ENCODE results near the gene CASKIN2.

CASKIN2 gene

DNA sequence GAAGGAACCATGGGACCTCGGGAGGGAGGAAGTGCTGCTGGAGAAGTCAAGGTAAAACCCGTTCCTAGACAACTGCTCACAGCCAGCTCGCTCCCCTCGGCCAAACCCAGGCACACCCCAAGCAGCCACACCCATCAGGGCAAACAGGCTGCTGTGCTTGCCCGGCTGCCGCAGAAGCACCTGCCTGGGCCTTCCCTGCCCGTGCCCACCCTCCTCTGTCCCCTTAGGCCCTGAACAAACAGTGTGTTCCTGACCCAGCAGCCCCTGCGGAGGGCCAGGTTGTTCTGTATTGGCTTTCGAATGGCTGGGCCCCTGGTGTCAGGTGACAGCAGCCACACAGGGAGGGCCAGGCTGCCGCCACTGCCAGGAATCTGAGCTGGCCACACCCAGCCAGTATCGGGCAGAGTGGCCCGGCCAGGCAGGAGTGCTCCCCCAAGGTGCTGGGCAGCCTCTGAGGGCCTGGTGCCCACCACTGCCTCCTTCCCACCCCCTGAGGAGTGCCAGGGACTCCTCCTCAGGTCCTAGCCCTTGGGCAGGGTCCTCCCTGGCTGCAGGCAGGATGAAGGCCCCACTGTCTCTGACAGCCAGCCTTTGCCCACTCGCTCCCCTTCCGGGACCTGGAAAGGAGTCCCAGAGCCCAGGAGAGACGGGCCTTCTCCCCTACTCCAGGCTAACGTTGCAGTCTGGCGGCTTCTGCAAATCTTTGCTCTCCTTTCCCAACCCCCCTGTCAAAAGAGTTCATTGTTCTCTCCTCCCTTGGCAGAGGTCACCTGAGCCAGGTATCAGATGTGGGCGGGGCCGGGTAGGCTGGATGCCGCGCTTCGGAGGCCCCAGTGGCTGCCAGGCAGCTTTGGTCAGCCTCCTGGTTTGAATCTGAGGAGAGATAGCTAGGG, 34.2 kb upstream of the CASKIN2 start:
- in situ Hi-C loops (cut with HindIII; ENCODE audit: low sequenced_read_pairs), result no loop called here

DNA sequence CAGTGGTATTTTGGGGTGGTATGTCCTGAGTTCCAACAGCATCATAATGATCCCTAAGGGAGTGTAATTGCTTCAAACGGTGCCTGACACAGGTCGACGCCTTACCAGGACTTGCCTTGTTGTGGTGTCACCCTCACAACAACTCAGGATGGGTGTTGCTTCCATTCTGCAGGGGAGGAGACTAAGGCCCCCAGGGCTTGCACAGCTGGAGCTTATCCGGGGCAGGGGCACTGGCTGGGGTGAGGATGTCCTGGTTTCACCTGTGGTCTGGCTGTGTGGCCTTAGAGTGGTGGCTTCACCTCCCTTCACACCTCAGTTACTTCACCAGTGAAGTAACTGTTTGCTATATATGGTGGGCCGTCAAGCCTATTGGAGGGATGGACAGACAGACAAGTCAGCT, 33.5 kb upstream of the CASKIN2 start:
- in situ Hi-C loops (cut with HindIII; ENCODE audit: low sequenced_read_pairs), result no loop called here

DNA sequence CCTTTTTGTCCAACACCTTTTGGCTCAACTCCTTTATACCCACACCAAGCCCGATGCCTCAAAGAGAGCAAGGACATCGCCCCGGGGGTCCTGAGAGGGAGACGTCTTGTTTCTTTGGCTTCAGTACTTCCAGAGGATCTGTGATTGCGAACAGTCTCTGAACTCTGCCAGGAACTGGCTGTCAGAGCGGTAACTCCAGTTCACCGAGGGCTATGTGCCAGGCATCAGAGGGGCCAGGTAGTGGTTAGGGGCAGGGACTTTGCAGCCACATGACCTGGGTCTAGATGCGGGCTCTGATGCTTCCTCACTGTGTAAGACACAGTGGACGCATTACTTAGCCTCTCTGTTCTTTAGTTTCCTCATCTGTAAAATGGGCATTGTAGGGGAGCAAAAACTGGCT, 31.8 kb upstream of the CASKIN2 start:
- in situ Hi-C loops (cut with HindIII; ENCODE audit: low sequenced_read_pairs), result no loop called here

DNA sequence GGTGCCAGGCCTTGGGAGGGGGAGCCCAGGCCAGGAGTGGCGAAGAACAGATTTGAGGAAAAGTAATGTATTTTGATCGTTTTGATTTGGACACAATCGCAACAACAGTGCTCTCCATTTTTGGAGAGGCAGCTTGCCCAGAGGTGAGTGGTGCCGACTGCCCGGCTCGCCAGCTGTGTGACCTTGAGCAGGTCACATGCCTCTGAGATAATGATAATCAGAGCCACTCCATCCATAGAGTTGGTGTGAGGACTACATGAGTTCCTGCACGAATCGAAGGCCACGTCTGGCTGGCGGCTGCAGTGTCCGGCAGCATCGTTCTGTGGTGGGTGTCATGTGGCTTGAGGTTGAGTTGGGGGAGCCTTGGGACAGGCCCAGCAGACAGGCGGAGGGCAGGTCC, 30.8 kb upstream of the CASKIN2 start:
- in situ Hi-C loops (cut with HindIII; ENCODE audit: low sequenced_read_pairs), result no loop called here

GRCh38 chr17:75544250-75544649, 28.9 kb upstream of the CASKIN2 start:
- in situ Hi-C loops (cut with HindIII; ENCODE audit: low sequenced_read_pairs), result no loop called here

GRCh38 chr17:75542728-75543336, 27.5 kb upstream of the CASKIN2 start:
- in situ Hi-C loops (cut with HindIII; ENCODE audit: low sequenced_read_pairs), result no loop called here

DNA sequence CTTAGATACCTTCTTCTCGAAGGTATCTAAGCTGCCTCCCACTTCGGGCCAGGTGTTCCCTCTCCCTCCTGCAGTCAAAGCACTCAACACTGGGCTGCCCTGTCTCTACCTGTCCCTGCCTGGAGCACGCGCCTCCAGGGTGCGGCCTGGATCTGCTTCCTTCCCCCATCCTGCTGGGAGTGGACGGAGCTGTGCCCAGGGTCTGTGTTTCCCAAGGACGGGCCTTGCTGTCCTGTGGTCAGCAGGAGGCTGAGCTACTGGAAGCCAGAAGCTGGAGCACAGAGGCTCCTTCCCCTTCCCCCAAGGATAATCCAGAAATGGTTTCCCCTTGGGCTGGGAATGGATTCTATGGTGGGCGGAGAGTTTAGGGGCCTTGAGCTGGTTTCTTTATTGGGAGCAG, 26.9 kb upstream of the CASKIN2 start:
- in situ Hi-C loops (cut with HindIII; ENCODE audit: low sequenced_read_pairs), result no loop called here

DNA sequence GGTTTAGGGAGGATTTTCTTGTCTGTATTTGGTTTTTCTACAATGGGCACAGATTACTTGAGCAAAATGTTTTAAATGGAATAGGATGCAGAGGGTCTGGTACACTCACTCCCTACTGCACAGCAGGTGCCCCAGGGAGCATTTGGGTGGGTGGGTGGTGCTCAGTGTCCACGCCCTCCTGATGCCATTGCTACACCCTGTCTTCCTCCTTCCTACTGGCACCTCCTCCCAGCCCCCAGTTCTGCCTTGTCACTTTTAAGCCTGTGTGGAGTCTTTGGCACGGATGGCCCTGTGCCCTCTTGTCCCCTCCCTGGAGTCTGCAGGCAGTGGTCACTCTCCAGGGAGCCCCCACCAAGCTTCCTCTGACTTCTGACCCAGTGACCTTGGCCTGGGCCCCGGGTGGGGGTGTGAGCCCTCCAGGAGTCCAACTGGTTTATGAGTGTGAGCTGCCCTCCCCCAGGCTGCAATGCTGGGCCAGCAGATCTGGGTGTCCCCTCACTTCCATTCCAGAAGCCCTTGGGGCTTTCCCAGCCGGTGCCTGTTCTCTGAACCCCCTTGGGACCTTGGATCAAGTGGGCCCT, 25.7 kb upstream of the CASKIN2 start:
- in situ Hi-C loops (cut with HindIII; ENCODE audit: low sequenced_read_pairs), result no loop called here

DNA sequence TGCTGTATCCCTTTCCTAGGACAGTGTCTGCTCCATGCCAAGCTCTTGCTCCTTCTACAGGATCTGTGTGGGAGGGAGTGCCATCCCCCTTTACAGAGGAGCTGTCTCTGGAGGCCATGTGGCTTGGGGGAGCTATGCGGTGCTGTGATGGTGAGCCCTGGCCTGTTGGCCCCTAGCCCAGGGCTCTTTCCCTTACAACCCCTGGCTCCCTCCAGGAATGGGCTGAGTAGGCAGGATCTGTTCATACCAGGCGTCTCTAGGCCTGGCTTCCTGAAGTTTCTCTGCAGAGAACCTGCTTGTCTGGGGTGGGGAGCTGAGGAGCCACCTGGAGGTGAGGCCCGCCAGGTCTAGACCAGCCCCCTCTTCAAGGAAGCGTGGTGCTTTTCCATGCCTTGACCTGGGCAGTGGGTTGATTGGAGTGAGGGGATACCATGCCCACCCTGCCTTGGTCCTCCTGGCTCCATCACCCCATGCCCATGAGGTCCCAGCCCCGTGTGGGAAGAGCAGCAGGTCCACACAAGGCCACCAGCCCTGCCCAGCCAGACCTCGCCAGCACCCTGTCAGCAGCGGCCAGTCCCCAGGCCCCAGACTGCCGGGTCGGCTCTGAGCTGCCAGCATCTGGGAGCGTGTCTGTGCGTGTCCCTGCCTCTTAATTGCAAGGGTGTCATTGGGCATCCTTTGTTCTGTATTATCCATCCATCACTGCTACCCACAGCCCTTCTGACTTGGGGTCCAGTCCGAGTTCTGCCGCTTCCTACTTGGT, 24.8 kb upstream of the CASKIN2 start:
- in situ Hi-C loops (cut with HindIII; ENCODE audit: low sequenced_read_pairs), result no loop called here

DNA sequence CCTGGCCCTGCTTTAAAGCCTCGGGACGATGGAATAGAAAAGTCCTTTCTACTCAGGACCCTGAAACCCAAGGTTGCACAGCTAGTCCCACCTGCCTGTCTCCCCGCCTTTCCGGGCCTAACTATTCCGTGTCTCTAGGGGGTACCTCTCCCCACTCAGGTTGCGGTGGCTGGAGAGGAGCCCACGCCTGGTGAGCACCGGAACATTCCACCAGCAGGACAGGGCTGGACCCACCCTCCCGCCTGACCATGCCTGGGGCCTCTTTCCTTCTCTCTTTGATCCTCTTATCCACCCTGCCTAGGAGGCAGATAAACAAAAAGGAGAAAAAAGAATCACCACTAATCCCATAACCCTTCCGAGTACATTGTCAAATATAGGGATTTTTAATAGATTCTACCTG, 21.0 kb upstream of the CASKIN2 start:
- in situ Hi-C loops (cut with HindIII; ENCODE audit: low sequenced_read_pairs), result no loop called here

DNA sequence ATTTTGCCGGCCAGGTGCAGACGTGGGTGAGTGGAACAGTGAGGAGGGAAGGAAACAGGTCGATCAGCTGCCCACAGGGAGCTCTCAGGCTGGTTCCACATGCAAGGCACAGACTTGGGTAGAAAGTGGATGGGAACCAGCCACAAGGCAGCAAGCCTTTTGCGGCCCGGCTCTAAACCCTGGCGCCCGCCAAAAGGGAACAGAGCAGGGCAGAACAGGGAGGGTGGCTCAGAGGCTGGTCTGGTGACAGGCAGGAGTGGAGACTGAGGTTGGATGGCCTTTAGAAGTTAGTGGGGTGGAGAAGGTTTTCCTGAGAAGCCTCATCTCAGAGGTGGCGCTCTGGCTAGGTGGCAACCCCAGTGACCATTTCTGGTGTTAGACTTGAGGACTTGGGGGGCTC, 20.5 kb upstream of the CASKIN2 start:
- in situ Hi-C loops (cut with HindIII; ENCODE audit: low sequenced_read_pairs), result no loop called here

DNA sequence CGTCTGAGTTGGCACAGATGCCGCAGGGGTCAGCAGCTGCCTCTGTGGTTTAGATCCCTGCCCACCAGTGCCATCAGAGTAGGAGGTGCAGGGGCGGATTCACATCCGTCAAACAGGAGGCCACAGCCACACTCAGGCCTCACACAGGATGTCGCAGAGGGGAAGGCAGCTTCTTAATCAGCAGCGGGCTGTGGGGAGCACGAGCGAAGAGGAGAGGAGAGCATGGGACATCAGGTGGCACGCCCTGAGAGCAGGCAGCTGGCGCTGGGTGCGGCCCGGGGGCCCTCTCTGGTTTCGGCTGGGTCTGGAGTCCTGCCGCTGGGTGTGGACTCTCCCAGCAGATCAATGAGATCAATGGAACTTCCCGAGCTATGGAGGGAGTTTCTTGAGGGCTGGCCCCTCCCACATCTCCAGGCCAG, 19.8 kb upstream of the CASKIN2 start:
- in situ Hi-C loops (cut with HindIII; ENCODE audit: low sequenced_read_pairs), result no loop called here

DNA sequence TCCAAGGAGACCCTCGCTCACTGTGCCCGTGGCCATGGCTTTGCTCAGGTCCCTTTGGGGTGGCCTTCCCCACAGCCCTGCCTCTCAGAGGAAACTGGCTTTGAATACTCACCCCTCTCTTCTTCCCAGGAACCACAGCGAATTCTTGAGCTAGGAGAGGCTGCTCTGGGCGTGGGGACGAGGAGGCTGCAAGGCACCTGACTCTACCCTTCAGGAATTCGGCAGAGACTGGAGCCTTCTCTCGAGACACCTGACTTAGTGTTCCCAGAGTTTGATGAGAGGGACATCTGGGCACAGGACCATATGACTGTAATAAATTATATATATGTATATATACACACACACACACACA, 16.4 kb upstream of the CASKIN2 start:
- in situ Hi-C loops (cut with HindIII; ENCODE audit: low sequenced_read_pairs), result no loop called here

DNA sequence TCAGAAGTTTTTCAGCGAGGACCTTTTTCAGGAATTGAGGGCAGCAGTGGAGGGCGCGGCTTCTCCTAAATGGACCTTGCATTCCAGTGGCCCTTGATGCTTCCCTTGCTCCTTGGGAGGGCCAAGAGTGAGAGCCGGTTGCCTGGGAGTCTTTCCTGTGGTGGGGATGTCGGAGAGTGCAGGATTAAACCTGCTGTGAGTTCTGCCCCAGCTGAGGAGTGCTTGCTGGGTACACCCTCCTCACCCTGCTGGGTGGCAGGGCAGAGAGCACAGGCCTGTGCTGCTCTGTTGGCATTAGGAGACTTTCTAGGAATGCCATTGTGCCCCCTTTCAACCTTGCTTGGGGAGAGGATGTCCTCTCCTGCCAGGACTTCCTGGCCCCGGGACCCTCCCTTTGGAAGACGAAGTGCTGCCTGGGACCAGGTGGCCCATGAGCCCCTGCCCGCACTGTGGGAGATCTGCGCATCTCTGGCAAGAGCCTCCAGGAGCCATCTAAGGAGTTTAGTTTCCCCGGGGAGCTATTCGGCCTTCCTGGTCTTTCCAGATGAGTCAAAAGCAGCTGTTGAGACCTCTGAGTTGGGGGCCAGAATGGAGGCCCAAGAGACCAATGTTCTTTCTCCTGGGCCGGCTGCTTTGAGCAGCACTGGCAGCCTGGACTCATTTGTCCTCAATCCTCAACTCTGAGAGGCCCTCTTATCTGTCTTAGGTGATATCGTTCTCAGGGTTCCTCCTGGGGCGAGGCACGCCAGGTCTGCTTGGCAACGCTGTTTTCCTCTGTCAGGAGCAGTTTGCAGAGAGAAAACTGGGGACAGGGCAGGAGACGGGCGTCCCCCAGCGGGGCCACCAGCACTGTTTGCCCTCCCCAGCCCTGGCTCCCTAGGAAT, 15.7 kb upstream of the CASKIN2 start:
- in situ Hi-C loops (cut with HindIII; ENCODE audit: low sequenced_read_pairs), result no loop called here

DNA sequence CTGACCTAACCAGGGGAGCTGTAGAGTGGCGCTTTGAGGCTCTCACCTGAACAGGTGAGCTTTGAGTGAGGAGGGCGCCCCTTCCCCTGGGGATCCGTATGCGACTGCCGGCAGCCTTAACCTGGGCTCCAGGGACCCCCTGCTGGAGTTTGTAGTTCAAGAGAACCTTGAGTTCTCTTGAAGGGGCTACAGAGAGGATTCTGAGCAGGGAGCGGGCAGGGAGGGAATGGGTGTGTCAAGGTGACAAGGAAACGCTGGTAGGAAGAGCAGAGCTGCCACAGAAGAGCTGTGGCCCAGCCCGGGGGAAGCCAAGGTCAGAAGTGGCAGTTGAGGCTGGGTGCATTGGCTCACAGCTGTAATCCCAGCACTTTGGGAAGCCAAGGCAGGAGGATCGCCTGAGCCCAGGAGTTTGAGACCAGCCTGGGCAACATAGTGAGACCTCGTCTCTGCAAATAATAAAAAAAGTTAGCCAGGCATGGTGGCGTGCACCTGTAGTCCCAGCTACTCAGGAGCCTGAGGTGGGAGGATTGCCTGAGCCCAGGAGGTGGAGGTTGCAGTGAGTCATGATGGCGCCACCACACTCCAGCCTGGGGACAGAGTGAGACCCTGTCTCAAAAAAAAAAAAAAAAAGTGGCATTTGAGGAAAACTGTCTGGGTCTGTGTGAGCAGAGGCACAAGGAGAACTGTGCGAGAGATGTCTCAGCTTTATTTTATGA, 11.4 kb upstream of the CASKIN2 start:
- in situ Hi-C loops (cut with HindIII; ENCODE audit: low sequenced_read_pairs), result no loop called here

- in situ Hi-C loops (cut with HindIII; ENCODE audit: low sequenced_read_pairs), result no loop called here
Measured at GRCh38 chr17:75525806-75526554, 10.6 kb upstream of the CASKIN2 start.

- in situ Hi-C loops (cut with HindIII; ENCODE audit: low sequenced_read_pairs), result no loop called here
Measured at GRCh38 chr17:75524970-75525805, 9.9 kb upstream of the CASKIN2 start, which contains the start of gene LLGL2. TSS of gene LLGL2 (plus strand) at chr17:75525697. CDS start at chr17:75543427, 17,730 bp downstream.

DNA sequence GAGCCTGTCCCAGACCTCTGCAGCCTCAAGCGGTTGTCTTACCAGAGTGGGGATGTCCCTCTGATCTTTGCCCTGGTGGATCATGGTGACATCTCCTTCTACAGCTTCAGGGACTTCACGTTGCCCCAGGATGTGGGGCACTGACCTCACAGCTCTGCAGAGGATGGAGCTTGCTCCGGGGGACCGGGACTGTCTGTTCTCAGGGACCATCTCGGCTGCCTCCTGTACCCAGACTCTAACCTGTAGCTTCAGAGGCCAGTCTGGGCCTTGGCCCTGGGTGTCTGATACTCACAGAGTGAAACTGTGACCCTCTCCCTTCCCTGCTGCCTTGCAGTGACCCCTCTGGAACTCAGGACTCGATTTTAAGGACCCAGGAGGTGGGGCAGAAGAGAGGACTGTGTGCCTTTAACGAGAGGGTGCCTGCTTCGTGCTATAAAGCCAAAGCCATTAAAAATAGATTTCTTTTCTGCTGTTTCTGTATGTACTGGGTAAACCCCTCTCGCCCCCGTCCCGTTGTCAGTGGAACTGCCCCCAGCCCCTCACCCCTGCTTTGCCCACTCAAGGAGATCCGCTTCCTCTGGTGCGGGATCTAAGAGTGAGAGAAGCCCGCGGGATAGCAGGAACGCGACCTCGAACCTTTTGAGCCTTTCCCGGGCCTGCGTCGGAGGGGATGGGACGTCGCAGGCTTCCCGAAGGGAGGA, 9.1 kb upstream of the CASKIN2 start:
- in situ Hi-C loops (cut with HindIII; ENCODE audit: low sequenced_read_pairs), result no loop called here

Measured in endothelial cell of hepatic sinusoid (primary cell).